BJ (cell line): Measurements from ENCODE around the gene ATP10B. TPM values are rescaled to one million over a fixed set of nuclear protein-coding genes. Genes with fewer than 3 reads are reported as not detected.

Experiments
- CTCF ChIA-PET: fragments of 350-600 bp; formaldehyde crosslinking; extraction: SDS; loops from one replicate; lab custom pipeline; 2021; ENCODE audit warnings: antibody characterized with exemption, inconsistent platforms; lab: Yijun Ruan, JAX
- POLR2A ChIA-PET: fragments of 300-600 bp; sonication (Branson Sonifier 250); formaldehyde crosslinking; extraction: SDS; loops from one replicate; lab custom pipeline; 2021; ENCODE audit warnings: antibody characterized with exemption; lab: Charles Lee
- DNase-seq: peaks from one replicate; pipeline ENCODE4 v3.0.0-alpha.2; 2011; ENCODE audit warnings: low read depth
- H3K27me3 ChIP-seq: 2 replicates; pipeline ENCODE4 v1.6.0; 2011; ENCODE audit warnings: low read length; ENCODE audit not compliant: control insufficient read depth, insufficient read depth
- H3K36me3 ChIP-seq: 2 replicates; pipeline ENCODE4 v1.5.1; 2011; ENCODE audit warnings: low read length; ENCODE audit not compliant: control insufficient read depth, insufficient read depth
- H3K4me3 ChIP-seq: 2 replicates; pipeline ENCODE4 v1.5.1; 2011; ENCODE audit warnings: low read depth, mild to moderate bottlenecking, control low read depth, low read length
- polyA plus RNA-seq: library from polyadenylated mRNA; depleted of rRNA; stranded (reverse); fragments of >200 nt; gene quantifications from 2 replicates; pipeline ENCODE4 v1.2.3, GENCODE V29; 2011
- TF ChIP-seq, protein P1 (sequence below): IDR thresholded peaks from 2 replicates; pipeline ENCODE4 v1.5.1; 2011; ENCODE audit warnings: low read depth, mild to moderate bottlenecking, control low read depth, inconsistent platforms, low read length, moderate library complexity; ENCODE audit not compliant: insufficient read depth

Gene ATP10B
- polyA plus RNA-seq, 1 experiment = not detected

- no peak for DNase-seq
- TF ChIP-seq, protein P1, sequence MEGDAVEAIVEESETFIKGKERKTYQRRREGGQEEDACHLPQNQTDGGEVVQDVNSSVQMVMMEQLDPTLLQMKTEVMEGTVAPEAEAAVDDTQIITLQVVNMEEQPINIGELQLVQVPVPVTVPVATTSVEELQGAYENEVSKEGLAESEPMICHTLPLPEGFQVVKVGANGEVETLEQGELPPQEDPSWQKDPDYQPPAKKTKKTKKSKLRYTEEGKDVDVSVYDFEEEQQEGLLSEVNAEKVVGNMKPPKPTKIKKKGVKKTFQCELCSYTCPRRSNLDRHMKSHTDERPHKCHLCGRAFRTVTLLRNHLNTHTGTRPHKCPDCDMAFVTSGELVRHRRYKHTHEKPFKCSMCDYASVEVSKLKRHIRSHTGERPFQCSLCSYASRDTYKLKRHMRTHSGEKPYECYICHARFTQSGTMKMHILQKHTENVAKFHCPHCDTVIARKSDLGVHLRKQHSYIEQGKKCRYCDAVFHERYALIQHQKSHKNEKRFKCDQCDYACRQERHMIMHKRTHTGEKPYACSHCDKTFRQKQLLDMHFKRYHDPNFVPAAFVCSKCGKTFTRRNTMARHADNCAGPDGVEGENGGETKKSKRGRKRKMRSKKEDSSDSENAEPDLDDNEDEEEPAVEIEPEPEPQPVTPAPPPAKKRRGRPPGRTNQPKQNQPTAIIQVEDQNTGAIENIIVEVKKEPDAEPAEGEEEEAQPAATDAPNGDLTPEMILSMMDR = no peak
- POLR2A ChIA-PET = no interaction called here
- CTCF ChIA-PET = no interaction called here
- Histone ChIP-seq H3K36me3 (no peaks in the 10 kb centered on the region), H3K27me3 (no peaks in the 10 kb centered on the region), H3K4me3 (no peak overlapping the region)
Measured at GRCh38 chr5:160657622-160658458, 194.2 kb downstream of the ATP10B start.

GRCh38 chr5:160657068-160657507 is 194.9 kb downstream of the ATP10B start:
- H3K36me3 ChIP-seq = no peaks in the 10 kb centered on the region
- TF ChIP-seq, protein P1 = no peak
- POLR2A ChIA-PET = no interaction called here
- no peak overlapping the region for H3K4me3 ChIP-seq
- CTCF ChIA-PET = no interaction called here
- H3K27me3 ChIP-seq = no peaks in the 10 kb centered on the region
- no peak for DNase-seq

DNA sequence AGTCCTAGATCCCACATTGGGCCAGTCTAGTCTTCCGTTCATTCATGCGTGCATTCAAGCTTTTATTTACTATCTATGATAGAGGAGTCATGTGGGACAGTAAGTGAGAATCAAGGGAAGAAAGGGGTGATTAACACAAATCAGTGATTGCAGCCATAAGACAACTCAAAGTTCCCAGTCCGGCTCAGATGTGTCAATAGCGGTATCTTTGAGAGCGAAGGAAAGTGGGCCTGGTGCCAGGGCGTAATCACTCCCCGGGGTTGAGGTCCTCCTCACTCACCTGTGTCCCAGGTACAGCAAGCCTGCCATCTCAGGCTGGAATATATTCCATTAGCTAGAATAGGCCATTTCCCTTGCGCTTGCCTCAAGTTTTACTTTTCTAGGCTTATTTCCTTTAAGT is 196.3 kb downstream of the ATP10B start:
- Histone ChIP-seq H3K4me3 (no peak overlapping the region), H3K36me3 (no peaks in the 10 kb centered on the region), H3K27me3 (no peaks in the 10 kb centered on the region)
- no peak for DNase-seq
- ChIA-PET CTCF (interaction anchor here (1.2 kb wide), 1 partner anchor 16 kb away, joined by 3 read pairs; no protein-coding TSS in a partner anchor), POLR2A (no interaction called here)
- TF ChIP-seq, protein P1 = no peak

DNA sequence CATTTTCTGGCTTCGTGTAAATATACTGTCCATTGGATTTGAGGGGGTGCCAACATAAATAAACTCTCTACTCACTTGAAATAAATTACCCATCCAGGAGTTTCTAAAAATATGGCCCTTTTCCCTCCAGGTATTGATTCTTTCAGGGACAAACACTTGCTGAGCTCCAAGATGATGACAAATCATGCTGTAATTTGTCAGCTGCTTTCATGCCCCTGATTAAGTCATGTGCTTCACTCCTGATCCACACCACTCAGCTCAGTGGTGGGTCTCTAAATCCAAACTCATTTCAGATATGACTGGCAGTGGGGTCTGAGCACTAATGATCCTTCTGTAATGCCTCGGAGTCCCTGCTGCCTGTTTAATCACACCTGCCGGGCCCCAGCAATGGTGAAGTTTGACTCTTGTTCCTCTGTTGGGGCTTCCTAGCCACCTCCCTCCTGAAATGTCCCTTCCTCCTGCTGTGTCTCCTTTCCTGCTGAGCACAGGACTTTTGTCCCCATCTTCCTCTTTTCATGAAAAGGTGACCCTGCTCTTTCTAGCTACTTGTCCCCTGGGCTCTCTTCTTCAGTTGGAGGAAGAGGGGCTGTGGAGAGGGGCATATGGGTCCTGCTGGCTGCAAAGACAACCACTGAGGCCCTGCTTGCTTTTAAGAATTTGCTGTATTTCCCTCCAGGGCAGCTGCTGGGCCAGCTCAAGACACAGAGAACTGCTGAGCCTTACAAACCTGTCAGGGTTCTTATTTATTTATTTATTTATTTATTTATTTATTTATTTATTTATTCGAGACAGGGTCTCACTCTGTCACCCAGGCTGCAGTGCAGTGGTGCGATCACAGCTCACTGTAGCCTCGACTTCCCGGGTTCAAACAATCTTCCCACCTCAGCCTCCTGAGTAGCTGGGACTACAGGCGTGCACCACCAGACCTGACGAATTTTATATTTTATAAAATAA is 200.0 kb downstream of the ATP10B start:
- no peaks in the 10 kb centered on the region for H3K36me3 ChIP-seq
- CTCF ChIA-PET = no interaction called here
- TF ChIP-seq, protein P1 = no peak
- no peaks in the 10 kb centered on the region for H3K27me3 ChIP-seq
- POLR2A ChIA-PET = no interaction called here
- DNase-seq = no peak
- H3K4me3 ChIP-seq = no peak overlapping the region

DNA sequence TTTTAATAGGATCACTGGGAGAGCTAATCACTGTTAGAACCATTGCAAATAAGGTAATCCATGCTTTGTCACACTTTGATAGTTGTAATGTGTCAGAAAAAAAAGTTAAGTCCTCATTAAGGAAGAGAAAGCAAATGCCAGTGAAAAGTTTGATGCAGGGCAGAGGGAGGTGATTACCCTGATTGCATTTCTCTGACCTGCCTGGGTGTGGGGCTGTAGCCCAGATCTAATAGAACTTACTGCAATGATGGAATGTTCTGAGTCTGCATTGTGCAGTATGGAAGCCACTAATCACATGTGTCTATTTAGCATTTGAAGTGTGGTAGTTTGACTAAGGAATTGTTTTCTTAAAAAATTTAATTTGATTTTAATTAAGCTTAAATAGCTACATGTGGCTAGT is 202.7 kb downstream of the ATP10B start:
- Histone ChIP-seq H3K36me3 (no peaks in the 10 kb centered on the region), H3K27me3 (no peaks in the 10 kb centered on the region), H3K4me3 (no peak overlapping the region)
- TF ChIP-seq, protein P1 = no peak
- no peak for DNase-seq
- ChIA-PET POLR2A (no interaction called here), CTCF (no interaction called here)
